NCI-H1694 treated with DMSO at 0.1 percent for 48 hours (cell line): ENCODE results near the gene HACE1.
A peak's percentile ranks its signal among the peaks of the same experiment; 100 is the strongest.
"Not testable (repeated sequence)": the region's sequence is repeated elsewhere in the genome, so short reads cannot be mapped to it uniquely, and the experiment has no call there.

Experiments used
- DNase-seq: peaks from one replicate; lab custom pipeline; 2025; lab: John Stamatoyannopoulos, UW

The HACE1 gene

GRCh38 chr6:104859225-104860146, at the start of gene HACE1:
HACE1 (minus strand) TSS chr6:104859919; CDS start chr6:104859642, 277 bp downstream.
- DNase-seq: peak; percentile 80

GRCh38 chr6:104908888-104909525, 49.3 kb upstream of the HACE1 start:
- DNase-seq: no peak

GRCh38 chr6:104908031-104908887, 48.5 kb upstream of the HACE1 start:
- no peak for DNase-seq

- not testable (repeated sequence) for DNase-seq
These were observed 39.2 kb upstream of the HACE1 start for GRCh38 chr6:104898893-104899292.

- DNase-seq: no peak
These were observed 37.2 kb upstream of the HACE1 start for GRCh38 chr6:104896914-104897313.

GRCh38 chr6:104888066-104888465, 28.3 kb upstream of the HACE1 start:
- DNase-seq: no peak

GRCh38 chr6:104887350-104887749, 27.6 kb upstream of the HACE1 start:
- no peak for DNase-seq

- no peak for DNase-seq
These were observed 25.9 kb upstream of the HACE1 start for GRCh38 chr6:104885518-104886043.

GRCh38 chr6:104884867-104885517, 25.3 kb upstream of the HACE1 start:
- no peak for DNase-seq

- DNase-seq: no peak
These were observed 22.4 kb upstream of the HACE1 start for GRCh38 chr6:104881964-104882668.

GRCh38 chr6:104862456-104862855, 2.7 kb upstream of the HACE1 start:
- DNase-seq: no peak

GRCh38 chr6:104860221-104860620, 502 bp upstream of the HACE1 start:
- DNase-seq: no peak

GRCh38 chr6:104858642-104859041, 1.1 kb downstream of the HACE1 start:
- DNase-seq: no peak

- no peak for DNase-seq
These were observed 4.2 kb downstream of the HACE1 start for GRCh38 chr6:104855507-104855906.

GRCh38 chr6:104847721-104848120, 12.0 kb downstream of the HACE1 start:
- DNase-seq: not testable (repeated sequence)

GRCh38 chr6:104843229-104843628, 16.5 kb downstream of the HACE1 start:
- DNase-seq: no peak

- DNase-seq: no peak
These were observed 22.6 kb downstream of the HACE1 start for GRCh38 chr6:104837158-104837557.

GRCh38 chr6:104836479-104837020, 23.2 kb downstream of the HACE1 start:
- DNase-seq: not testable (repeated sequence)

- DNase-seq: no peak
These were observed 23.9 kb downstream of the HACE1 start for GRCh38 chr6:104835782-104836181.

GRCh38 chr6:104829183-104829958, 30.3 kb downstream of the HACE1 start:
- DNase-seq: no peak
